Subcutaneous adipose tissue (tissue), 4 donors: Measurements from ENCODE around the gene BATF. TPM values are rescaled to one million over a fixed set of nuclear protein-coding genes. Genes with fewer than 3 reads are reported as not detected.

Experiments
- CTCF ChIP-seq: fragments of 450-650 bp; IDR thresholded peaks from one replicate; pipeline ENCODE4 v1.5.1; 2016; ENCODE audit warnings: low read depth, mild to moderate bottlenecking, control low read depth, antibody characterized with exemption, moderate library complexity
- total RNA-seq, 4 donors: library from RNA; depleted of rRNA; stranded (reverse); fragments of >200 nt; gene quantifications; one replicate each; pipeline ENCODE4 v1.1.0, GENCODE V29; 2016

BATF gene
- total RNA-seq, 4 donors from 2014 or later = 7.3 to 18.3 (median 9.4) TPM

- TF ChIP-seq CTCF = no peak
Measured at GRCh38 chr14:75525969-75526368, 3.7 kb downstream of the BATF start.

DNA sequence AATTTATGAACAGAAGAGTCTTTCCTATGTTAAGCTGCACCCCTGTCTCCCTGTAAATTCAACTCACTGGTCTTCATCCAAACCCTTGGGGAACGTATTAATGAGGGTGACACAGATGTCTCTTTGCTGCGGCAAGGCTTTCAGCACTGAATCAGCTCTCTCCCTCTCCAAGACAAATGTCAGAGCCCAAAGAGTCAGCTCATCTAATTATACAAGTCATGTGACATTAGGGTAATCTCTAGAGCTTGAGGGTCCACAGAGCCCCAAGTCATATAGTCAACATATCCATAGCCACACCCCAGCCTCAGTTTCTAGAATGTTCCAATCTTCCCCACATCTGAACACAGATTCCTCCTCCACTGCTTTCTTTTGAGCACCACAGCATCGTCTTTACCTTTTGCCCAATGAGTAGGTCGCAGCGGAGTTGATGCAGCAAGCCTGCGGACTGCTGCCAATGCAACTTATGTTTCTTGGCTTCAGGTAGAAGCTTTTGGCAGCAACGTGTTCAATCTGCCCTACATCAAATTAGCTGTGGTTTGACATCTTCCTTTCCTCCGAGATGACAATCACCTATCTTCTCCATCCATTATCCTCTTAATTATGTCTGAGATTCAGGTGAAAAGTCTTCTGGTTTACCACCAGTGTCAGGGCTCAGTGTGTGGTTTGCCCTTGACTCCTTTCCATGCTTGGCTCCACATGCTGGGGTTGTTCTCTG lies 5.3 kb downstream of the BATF start:
- no peak for TF ChIP-seq CTCF

DNA sequence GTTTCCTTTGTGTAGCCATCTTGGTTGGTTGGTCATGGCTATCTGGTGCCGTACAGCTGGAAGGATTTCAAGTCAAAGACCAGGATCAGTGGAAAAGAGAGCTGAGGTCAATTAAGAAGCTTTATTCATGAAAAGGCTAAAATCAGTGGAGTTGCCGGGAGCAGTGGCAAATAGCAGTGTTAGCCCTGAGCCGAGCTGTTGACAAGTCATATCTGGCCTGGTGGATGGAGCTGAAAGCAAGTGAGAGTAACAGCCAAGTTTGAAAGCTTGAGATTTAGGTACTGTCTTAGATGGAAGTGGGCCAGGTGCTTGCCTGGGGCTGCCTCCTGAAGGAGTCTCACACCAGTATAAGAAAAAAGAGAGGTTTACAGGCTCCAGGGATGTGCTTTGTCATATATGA lies 9.0 kb downstream of the BATF start:
- TF ChIP-seq CTCF = no peak

- TF ChIP-seq CTCF = no peak
Measured at GRCh38 chr14:75531660-75532317, 9.5 kb downstream of the BATF start.

GRCh38 chr14:75533791-75534555 lies 11.7 kb downstream of the BATF start:
- TF ChIP-seq CTCF = no peak

DNA sequence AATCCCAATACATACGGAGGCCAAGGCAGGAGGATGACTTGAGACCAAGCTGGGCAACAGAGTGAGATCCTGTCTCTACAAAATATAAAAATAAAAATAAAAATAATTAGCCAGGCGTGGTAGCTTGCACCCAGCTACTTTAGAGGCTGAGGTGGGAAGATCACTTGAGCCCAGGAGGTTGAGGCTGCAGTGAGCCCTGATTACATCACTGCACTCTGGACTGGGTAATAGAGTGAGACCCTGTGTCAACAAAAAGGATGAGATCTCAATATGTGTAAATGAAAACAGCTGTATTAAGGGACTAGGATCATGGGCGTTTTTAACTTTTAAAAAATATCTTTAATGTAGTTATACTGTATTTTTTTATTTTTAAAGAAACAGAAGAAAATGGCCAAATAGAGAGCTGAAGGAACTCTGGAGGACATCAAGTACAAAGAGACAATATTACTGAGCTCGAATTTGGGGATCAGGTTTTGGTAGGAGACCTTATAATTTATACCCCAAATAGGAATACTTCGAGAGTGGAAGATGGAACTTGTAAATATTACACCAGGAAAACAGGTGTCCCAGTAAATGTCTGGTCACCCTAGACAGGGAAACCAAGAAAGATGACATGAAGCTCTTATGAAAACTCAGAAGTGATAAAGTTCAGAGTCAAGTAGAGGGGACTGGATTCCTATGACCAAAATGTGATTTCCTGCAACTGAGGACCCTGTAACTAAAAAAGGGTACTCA lies 13.1 kb downstream of the BATF start:
- no peak for TF ChIP-seq CTCF
